Ovary (tissue), 3 donors: ENCODE measurements around the gene ZMYND8.

Experiments used
- POLR2A ChIP-seq: fragments of 450-650 bp; IDR thresholded peaks from one replicate; pipeline ENCODE4 v1.6.1; 2017; ENCODE audit warnings: antibody characterized with exemption, mild to moderate bottlenecking, moderate library complexity
- TF ChIP-seq, protein P1 (sequence below), 3 donors: fragments of 450-650 bp in 2 of 3; fragments of 200-600 bp in 1 of 3; IDR thresholded peaks; one replicate each; pipeline versions ENCODE4 v1.5.1 to v1.8.0; 2016 to 2022; ENCODE audit warnings: antibody characterized with exemption in 3 of 3, mild to moderate bottlenecking in 1 of 3
- donor health status: DM: no; HTN: no; CAD: no.

DNA sequence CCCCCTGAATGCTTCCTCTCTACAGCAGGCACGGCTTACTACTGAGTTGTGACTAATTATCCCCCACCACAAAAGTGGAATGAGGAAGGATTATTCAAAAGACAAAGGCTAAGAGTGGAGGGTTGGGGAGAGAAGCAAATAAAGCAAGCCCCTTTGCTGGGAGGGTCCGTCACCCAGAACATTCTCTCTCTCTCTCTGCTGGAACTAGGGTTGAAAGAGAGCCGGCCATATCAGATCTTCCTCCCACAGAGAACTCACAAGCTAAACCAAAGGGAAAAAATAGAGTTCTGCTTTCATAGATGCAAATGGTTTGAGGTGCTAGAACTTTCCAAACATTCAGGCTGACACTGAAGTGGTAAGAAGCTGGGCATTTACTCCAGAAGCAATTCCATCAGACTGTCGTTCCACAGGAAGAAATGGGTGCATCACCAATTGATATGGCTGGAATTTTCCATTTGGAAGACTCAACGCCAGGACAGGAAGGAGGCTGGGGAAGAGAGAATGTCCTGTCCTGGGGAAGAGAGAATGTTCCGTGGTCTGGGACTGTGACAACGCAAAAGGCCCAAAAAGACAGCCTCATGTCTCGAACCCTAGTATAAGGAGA lies 7.9 kb downstream of the ZMYND8 start:
- TF ChIP-seq, protein P1, sequence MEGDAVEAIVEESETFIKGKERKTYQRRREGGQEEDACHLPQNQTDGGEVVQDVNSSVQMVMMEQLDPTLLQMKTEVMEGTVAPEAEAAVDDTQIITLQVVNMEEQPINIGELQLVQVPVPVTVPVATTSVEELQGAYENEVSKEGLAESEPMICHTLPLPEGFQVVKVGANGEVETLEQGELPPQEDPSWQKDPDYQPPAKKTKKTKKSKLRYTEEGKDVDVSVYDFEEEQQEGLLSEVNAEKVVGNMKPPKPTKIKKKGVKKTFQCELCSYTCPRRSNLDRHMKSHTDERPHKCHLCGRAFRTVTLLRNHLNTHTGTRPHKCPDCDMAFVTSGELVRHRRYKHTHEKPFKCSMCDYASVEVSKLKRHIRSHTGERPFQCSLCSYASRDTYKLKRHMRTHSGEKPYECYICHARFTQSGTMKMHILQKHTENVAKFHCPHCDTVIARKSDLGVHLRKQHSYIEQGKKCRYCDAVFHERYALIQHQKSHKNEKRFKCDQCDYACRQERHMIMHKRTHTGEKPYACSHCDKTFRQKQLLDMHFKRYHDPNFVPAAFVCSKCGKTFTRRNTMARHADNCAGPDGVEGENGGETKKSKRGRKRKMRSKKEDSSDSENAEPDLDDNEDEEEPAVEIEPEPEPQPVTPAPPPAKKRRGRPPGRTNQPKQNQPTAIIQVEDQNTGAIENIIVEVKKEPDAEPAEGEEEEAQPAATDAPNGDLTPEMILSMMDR (IDR thresholded peaks at IDR 0.05) = no peak
- TF ChIP-seq POLR2A = no peak
